Bronchial epithelial cell (primary cell): ENCODE measurements around the gene MAP3K10. TPM values are rescaled to one million over a fixed set of nuclear protein-coding genes. Genes with fewer than 3 reads are reported as not detected.
A peak's percentile ranks its signal among the peaks of the same experiment; 100 is the strongest.

Experiments used
- DNase-seq: peaks from one replicate; pipeline ENCODE4 v3.0.0-alpha.2; 2010; ENCODE audit warnings: low read depth
- FAIRE-seq: peaks from 2 replicates; lab custom pipeline; 2011; peaks lifted over from hg19 to GRCh38; lab: Jason Lieb, UNC
- H3K27me3 ChIP-seq: 2 replicates; pipeline ENCODE4 v1.5.1; 2011; ENCODE audit warnings: low read length; ENCODE audit not compliant: control insufficient read depth, insufficient read depth
- H3K36me3 ChIP-seq: 2 replicates; pipeline ENCODE4 v1.5.1; 2011; ENCODE audit warnings: low read length; ENCODE audit not compliant: control insufficient read depth, insufficient read depth
- H3K4me3 ChIP-seq: 2 replicates; pipeline ENCODE4 v1.5.1; 2011; ENCODE audit warnings: mild to moderate bottlenecking, low read depth, low read length, control low read depth
- total RNA-seq: library from RNA; depleted of rRNA; stranded (reverse); fragments of >200 nt; gene quantifications from 2 replicates; pipeline ENCODE4 v1.2.1, GENCODE V29; 2014
- TF ChIP-seq, protein P1 (sequence below): IDR thresholded peaks from 2 replicates; pipeline ENCODE4 v1.5.1; 2011; ENCODE audit warnings: mild to moderate bottlenecking, moderate library complexity, low read length, control low read depth, inconsistent platforms; ENCODE audit not compliant: insufficient read depth, severe bottlenecking

The MAP3K10 gene
- total RNA-seq, 1 donor from 2014 or later: 5.0 TPM

DNA sequence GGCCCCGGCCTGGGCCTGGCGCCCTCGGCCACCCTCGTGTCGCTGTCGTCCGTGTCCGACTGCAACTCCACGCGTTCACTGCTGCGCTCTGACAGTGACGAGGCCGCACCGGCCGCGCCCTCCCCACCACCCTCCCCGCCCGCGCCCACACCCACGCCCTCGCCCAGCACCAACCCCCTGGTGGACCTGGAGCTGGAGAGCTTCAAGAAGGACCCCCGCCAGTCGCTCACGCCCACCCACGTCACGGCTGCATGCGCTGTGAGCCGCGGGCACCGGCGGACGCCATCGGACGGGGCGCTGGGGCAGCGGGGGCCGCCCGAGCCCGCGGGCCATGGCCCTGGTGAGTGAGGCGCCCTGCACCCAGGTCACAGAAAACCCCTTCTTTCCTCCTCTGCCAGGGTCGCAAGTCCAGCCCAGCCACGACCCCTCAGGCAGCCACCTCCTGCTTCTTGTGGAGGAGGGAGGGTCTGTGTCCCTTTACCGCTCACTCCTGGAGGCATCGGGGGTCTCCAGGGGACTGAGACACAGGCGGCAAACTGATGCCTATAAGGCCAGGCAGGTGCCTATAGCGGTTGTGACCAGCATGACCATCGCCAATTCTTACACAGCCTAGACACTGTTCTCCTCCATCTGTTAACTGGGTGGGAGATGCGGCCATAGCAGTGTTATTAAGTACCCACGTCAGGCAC is 22.8 kb downstream of the MAP3K10 start:
- Histone ChIP-seq H3K4me3 (no peak overlapping the region), H3K36me3 (peaks cover 1% of the 10 kb centered on the region), H3K27me3 (peaks cover 15% of the 10 kb centered on the region)
- no peak for DNase-seq
- FAIRE-seq: no peak
- TF ChIP-seq, protein P1, sequence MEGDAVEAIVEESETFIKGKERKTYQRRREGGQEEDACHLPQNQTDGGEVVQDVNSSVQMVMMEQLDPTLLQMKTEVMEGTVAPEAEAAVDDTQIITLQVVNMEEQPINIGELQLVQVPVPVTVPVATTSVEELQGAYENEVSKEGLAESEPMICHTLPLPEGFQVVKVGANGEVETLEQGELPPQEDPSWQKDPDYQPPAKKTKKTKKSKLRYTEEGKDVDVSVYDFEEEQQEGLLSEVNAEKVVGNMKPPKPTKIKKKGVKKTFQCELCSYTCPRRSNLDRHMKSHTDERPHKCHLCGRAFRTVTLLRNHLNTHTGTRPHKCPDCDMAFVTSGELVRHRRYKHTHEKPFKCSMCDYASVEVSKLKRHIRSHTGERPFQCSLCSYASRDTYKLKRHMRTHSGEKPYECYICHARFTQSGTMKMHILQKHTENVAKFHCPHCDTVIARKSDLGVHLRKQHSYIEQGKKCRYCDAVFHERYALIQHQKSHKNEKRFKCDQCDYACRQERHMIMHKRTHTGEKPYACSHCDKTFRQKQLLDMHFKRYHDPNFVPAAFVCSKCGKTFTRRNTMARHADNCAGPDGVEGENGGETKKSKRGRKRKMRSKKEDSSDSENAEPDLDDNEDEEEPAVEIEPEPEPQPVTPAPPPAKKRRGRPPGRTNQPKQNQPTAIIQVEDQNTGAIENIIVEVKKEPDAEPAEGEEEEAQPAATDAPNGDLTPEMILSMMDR: no peak

DNA sequence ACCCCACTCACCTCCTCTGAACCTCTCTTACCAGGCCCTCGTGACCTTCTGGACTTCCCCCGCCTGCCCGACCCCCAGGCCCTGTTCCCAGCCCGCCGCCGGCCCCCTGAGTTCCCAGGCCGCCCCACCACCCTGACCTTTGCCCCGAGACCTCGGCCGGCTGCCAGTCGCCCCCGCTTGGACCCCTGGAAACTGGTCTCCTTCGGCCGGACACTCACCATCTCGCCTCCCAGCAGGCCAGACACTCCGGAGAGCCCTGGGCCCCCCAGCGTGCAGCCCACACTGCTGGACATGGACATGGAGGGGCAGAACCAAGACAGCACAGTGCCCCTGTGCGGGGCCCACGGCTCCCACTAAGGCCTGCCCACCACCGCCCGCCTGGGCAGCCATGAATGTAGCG is 23.7 kb downstream of the MAP3K10 start:
- H3K36me3 ChIP-seq: no peaks in the 10 kb centered on the region
- FAIRE-seq (no peak), DNase-seq (no peak)
- H3K4me3 ChIP-seq: no peak overlapping the region
- TF ChIP-seq, protein P1: no peak
- H3K27me3 ChIP-seq: peaks cover 15% of the 10 kb centered on the region

DNA sequence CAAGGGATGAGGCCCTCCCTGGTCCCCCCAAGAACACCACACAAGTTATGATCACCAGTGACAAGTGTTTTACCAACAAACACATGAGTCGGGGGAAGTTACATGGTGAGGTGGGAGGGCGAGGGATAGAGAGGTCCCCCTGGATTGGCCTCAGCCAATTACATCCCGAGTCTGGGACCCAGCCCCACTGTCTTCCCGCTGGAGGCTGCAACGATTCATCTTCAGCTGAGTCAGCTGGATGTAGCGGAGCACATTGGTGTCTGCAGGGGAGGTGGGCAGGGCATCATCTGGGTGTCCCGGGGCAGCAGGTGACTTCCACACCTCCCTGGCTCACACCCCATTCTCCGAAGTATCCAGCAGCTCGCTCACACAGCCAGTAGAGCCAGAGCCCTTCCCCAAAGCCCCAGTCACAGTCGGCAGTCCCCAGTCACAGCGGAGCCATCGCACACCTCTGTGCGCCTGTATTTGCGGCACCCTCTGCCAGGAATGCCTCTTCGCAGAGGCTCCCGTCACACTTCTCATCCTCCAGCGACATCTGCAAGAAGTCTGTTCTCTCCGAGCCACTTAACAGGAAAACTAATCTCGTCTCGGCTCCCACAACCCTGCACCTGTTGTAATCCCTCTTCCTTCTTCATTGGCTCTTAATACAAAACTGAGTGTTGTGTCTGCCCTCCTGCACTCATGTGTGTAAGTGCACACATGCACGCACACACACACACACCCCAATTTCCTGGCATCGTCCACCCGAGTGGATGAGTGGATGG is 25.0 kb downstream of the MAP3K10 start:
- TF ChIP-seq, protein P1: no peak
- FAIRE-seq (peak; percentile 7), DNase-seq (no peak)
- H3K4me3 ChIP-seq: no peak overlapping the region
- H3K36me3 ChIP-seq: no peaks in the 10 kb centered on the region
- H3K27me3 ChIP-seq: peaks cover 15% of the 10 kb centered on the region

DNA sequence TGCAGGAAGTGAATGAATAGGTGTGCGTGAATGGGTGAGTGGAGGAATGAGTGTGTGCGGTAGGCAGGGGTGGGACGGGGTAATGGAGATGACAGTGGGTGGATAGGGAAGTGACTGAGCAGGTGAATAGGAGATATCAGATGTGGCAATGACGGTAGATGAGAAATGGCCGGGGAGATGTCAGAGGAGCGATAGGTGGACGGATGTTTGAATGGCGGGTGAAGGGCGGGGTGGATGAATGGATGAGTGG is 25.5 kb downstream of the MAP3K10 start:
- FAIRE-seq (no peak), DNase-seq (peak; percentile 2)
- Histone ChIP-seq H3K36me3 (no peaks in the 10 kb centered on the region), H3K27me3 (peaks cover 15% of the 10 kb centered on the region), H3K4me3 (no peak overlapping the region)
- TF ChIP-seq, protein P1: no peak

DNA sequence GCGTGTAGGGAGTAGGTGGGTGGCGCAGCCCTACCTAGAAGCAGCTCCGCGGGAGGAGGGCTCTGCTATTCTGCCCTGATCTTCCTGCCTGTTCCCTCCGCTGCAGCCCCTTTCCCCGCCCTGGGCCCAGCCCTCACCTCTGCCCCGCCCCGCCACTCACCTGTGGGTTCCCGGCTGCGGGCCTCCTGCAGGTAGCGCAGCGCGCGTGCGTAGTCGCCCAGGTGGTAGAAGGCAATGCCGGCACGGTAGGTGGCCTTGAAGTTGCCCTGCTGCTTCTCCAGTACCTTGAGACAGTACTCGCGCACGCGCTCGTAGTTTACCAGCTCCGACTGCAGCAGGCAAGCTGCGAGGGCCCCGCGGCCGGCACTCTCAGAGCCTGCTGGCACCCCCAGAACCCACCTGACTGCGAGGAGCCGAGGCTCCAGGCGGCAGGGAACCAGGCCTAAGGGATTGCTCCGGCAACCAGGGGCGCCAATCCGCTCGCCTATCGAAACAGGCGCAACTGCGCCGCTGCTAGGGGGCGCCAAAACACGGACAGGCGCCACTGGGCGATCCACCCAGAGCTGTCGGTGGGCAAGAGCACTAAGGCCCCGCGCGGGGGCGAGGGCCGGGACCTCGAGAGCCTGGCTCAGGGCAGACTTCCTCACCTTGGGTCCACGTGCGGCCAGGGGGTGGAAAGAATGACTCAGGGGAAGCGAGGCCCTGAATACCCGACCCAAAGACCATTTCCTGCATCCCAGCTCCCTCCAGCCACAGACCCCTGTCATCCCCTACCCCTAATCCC is 26.0 kb downstream of the MAP3K10 start:
- FAIRE-seq: no peak
- peak; percentile 36 for DNase-seq
- peaks cover 15% of the 10 kb centered on the region for H3K27me3 ChIP-seq
- H3K36me3 ChIP-seq: no peaks in the 10 kb centered on the region
- TF ChIP-seq, protein P1: peak; percentile 65
- peak overlapping the region; percentile 3 for H3K4me3 ChIP-seq
